ENCODE data around the gene TAS2R41.

The TAS2R41 gene

GRCh38 chr7:143492799-143493739 lies 15.4 kb downstream of the TAS2R41 start:
- in situ Hi-C loops (cut with HindIII; ENCODE audit: low sequenced_read_pairs): no loop called here

- in situ Hi-C loops (cut with HindIII; ENCODE audit: low sequenced_read_pairs): no loop called here
These were observed 16.1 kb downstream of the TAS2R41 start for GRCh38 chr7:143493751-143494150.

GRCh38 chr7:143494622-143495021 lies 16.9 kb downstream of the TAS2R41 start:
- in situ Hi-C loops (cut with HindIII; ENCODE audit: low sequenced_read_pairs): no loop called here

GRCh38 chr7:143495851-143496250 lies 18.2 kb downstream of the TAS2R41 start:
- in situ Hi-C loops (cut with HindIII; ENCODE audit: low sequenced_read_pairs): no loop called here

- in situ Hi-C loops (cut with HindIII; ENCODE audit: low sequenced_read_pairs): no loop called here
These were observed 18.6 kb downstream of the TAS2R41 start for GRCh38 chr7:143496263-143496662.

- in situ Hi-C loops (cut with HindIII; ENCODE audit: low sequenced_read_pairs): no loop called here
These were observed 19.5 kb downstream of the TAS2R41 start for GRCh38 chr7:143497008-143497795.

- in situ Hi-C loops (cut with HindIII; ENCODE audit: low sequenced_read_pairs): no loop called here
These were observed 21.6 kb downstream of the TAS2R41 start for GRCh38 chr7:143499246-143499645.

- in situ Hi-C loops (cut with HindIII; ENCODE audit: low sequenced_read_pairs): no loop called here
These were observed 22.2 kb downstream of the TAS2R41 start for GRCh38 chr7:143499743-143500348.

GRCh38 chr7:143503261-143503660 lies 25.6 kb downstream of the TAS2R41 start:
- in situ Hi-C loops (cut with HindIII; ENCODE audit: low sequenced_read_pairs): no loop called here

- in situ Hi-C loops (cut with HindIII; ENCODE audit: low sequenced_read_pairs): no loop called here
These were observed 26.7 kb downstream of the TAS2R41 start for GRCh38 chr7:143504215-143504936.

- in situ Hi-C loops (cut with HindIII; ENCODE audit: low sequenced_read_pairs): no loop called here
These were observed 27.2 kb downstream of the TAS2R41 start for GRCh38 chr7:143504937-143505297.

GRCh38 chr7:143505838-143506237 lies 28.2 kb downstream of the TAS2R41 start:
- in situ Hi-C loops (cut with HindIII; ENCODE audit: low sequenced_read_pairs): no loop called here

GRCh38 chr7:143507094-143507518 lies 29.4 kb downstream of the TAS2R41 start:
- in situ Hi-C loops (cut with HindIII; ENCODE audit: low sequenced_read_pairs): no loop called here

- in situ Hi-C loops (cut with HindIII; ENCODE audit: low sequenced_read_pairs): no loop called here
These were observed 29.9 kb downstream of the TAS2R41 start for GRCh38 chr7:143507534-143508055.

GRCh38 chr7:143510854-143511592 lies 33.4 kb downstream of the TAS2R41 start:
- in situ Hi-C loops (cut with HindIII; ENCODE audit: low sequenced_read_pairs): no loop called here

- in situ Hi-C loops (cut with HindIII; ENCODE audit: low sequenced_read_pairs): no loop called here
These were observed 33.9 kb downstream of the TAS2R41 start for GRCh38 chr7:143511593-143512047.

- in situ Hi-C loops (cut with HindIII; ENCODE audit: low sequenced_read_pairs): no loop called here
These were observed 35.0 kb downstream of the TAS2R41 start for GRCh38 chr7:143512488-143513340.

- in situ Hi-C loops (cut with HindIII; ENCODE audit: low sequenced_read_pairs): no loop called here
These were observed 36.8 kb downstream of the TAS2R41 start for GRCh38 chr7:143514487-143514886.

All from DLD1 (cell line).